NCI-H748 treated with DMSO at 0.1 percent for 48 hours (cell line): ENCODE data around the gene MED31.
A peak's percentile ranks its signal among the peaks of the same experiment; 100 is the strongest.
"Not testable (repeated sequence)": the region's sequence is repeated elsewhere in the genome, so short reads cannot be mapped to it uniquely, and the experiment has no call there.

Experiments used
- DNase-seq: peaks from one replicate; lab custom pipeline; 2025; lab: John Stamatoyannopoulos, UW

The MED31 gene

DNA sequence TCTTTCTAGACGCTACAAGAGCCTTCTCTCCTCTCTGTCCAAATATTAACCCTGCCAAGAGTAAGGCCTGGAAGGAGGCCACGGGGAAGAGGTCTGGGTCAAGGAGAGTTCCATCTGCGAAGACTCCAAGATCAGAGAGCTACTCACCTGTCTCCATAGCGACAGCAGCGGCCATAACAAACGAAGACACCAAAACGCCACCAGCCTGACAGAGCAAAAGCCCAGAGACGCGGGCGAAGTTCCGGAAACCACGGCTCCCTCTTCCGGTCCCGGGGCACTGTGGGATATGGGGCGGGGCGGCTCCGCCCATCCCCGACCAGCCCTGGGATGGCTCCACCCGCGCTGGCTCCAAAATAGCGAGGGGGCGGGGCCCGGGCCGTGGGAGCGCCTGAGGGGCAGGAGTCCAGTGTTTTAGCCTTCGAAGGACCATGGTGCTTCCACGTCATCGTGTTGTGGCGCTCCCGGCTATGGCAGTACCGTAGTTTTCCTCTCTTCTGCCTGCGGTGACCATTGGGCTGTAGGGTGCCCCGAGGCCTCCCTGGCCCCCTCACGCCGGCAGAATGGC is at the start of gene MED31, which contains the start of gene C17orf100:
TSS of gene MED31 (minus strand) at position 252 of the 565 bp plus-strand sequence. CDS start at position 175, 77 bp downstream.
TSS of gene C17orf100 (plus strand) at position 409 of the 565 bp plus-strand sequence. CDS start at position 561, 152 bp downstream.
- peak; percentile 95 for DNase-seq

DNA sequence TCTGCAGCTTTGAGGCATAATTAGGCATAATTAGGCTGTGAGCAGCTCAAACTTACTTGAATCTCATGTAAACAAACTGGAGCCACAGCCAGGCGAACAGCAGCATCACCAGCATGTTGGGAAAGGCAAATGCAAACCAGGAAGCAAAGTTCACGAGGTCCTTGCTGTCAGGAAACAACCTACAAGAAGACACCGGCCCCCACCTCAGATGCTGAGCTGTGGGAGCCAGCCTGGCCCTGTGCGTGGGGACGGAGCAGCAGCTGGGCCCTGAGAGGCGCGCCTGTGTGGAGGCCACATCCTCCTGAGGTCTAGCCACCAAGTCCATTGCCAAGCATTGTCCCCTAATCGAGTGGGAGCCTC is 49.5 kb upstream of the MED31 start:
- DNase-seq: no peak

- DNase-seq: no peak
Measured at GRCh38 chr17:6699997-6700947, 48.9 kb upstream of the MED31 start.

GRCh38 chr17:6698004-6698403 is 46.6 kb upstream of the MED31 start:
- DNase-seq: no peak

DNA sequence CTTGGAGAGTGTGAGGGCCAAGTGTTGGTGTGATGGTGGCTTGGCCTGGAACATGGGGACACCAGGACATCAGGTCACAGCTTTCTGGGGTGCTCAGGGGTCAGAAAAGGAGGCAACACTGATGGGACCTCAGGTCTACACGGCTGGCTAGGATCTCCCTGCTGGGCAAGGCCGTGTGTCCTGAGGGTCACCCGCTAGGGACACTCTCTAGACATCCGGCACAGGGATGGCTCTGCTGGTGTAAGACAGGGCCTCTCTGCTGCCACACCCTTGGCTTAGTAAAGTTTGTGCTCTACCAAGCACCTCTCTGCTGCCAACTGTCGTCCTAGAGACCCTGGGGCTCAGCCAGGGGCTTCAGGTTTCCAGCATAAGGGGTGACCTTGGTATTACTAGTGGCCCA is 45.5 kb upstream of the MED31 start:
- no peak for DNase-seq

GRCh38 chr17:6695565-6695964 is 44.2 kb upstream of the MED31 start:
- DNase-seq: no peak

DNA sequence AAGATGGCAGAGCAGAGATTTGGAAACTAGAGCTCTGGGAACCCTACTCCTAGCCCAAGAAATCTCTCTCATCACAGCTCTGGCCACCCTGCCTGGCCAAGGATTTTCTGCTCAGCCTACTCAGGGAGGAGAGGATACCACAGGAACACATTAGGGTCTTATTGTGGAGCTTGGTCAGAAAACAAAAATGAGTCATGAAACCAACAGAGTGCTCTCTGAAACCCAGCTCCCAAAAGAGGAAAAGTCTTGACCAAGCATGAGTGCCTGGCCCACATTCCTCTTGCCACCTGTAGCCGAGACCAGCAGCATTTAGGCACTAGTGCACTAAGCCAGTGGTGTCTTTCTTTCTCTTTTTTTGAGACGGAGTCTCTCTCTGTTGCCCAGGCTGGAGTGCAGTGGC is 43.6 kb upstream of the MED31 start:
- DNase-seq: no peak

GRCh38 chr17:6691958-6692357 is 40.6 kb upstream of the MED31 start:
- DNase-seq: not testable (repeated sequence)

DNA sequence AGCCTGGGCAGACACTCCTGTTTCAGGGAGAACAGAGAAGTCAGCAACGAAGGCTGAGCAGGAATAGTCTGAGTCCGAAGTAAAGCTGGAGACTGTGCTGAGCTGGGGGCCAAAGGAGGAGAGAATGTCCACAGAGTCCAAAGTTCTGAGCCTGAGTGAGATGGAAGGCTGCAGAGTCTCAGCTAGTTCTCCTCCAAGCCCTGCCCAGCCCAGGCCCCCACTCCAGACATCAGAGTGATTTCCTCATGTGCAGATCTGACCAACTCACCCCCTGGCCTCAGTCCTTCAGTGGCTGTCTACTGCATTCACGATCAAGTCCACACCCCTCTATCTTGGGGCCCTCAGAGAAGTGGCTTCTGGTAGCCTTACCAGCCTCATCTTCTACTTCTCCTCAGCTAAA is 40.1 kb upstream of the MED31 start:
- DNase-seq: no peak

DNA sequence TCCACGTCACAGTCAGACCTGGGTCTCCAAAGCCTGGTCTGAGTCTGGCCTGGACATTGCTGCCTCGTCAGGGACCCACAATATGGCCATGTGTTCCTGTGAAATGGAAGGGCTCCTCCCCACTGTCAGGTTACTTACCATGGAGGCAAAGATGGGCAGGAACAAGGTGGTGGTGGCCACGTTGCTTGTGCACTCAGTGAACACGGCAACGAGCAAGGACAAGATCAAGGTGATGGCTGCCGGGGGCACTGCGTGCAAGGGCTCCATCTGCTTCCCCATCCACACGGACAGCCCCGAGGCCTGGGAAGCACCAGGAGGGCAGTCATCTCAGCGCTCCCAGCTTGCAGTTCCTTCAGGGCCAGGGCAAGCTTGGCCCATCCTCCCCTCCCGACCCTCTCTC is 39.2 kb upstream of the MED31 start:
- no peak for DNase-seq

- DNase-seq: no peak
Measured at GRCh38 chr17:6688944-6689343, 37.5 kb upstream of the MED31 start.

DNA sequence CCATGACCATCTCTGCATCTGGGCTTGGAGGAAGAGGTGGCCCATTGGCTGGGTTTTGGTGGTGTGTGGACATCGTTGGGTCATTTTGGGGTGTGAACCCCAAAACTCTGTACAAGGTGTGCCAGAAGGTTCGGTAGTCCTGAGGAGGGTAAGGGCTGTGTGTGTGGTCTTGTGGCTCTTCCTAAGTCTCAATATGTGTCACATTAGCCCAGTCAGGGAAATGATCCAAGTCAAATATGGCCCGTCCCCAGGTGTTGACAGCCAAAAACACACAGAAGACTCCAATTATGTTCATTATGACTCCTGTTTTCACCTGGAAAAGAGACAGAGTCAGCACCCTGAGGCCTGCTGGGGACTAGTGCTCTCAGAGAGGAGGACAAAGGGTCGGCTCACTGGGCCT is 34.6 kb upstream of the MED31 start:
- DNase-seq: no peak

DNA sequence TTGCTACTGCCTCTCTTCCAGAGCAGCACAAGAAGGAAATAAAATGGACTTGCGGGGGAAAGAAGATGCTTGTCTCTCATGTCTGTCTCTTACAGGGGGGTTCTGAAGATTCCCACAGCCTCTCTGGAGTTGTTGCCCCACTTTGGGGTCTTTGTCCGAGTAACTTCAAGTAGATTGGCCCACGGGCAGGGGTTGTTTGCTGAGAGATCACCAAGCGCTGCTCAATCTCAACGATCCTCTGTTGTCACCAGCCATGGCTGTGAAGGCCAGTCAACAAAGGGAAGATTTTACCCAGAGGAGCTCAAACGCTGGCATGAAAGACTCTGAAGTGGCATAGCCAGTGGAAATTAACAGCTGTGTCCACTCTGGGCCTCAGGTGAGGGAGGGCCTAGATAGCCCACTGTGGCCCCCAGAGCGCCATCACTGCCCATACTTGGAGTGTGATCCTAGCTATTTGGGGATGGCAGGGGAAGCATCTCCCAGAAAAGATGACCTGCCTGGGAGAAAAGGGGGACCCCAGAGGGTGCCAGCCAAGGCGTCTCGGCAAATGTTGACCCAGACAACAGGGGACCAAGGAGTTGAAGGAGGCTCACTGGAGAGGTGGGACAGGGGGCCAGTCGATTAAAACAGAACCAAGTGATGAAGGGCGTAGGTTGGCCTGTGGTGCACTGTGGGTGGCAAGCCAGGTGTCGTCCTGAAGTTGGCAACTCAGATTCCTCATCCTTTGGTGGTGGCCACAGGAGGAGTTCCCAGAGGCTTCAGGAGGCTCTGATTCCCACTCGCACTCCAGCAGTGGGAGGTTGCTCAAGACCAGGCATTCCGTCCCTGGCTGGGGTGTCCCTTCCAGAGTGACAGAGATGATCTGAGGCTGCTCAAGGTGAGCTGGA is 33.7 kb upstream of the MED31 start:
- DNase-seq: no peak

DNA sequence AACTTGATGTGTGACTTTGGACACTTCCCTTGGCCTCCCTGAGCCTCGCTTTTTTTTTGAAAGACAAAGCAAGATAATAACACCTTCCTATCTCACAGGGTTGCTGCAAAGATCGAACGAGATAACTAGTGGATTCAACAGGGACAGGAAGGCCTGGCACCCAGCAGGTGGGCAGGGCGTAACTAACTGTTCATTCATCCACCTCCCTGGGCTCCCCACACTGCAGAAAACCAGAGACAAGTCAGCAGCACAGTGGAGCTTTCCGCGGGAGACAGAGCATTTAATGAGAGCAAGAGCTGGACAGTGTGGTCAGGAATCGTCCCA is 33.0 kb upstream of the MED31 start:
- no peak for DNase-seq

GRCh38 chr17:6683730-6684459 is 32.5 kb upstream of the MED31 start:
- DNase-seq: no peak

GRCh38 chr17:6683081-6683684 is 31.8 kb upstream of the MED31 start:
- no peak for DNase-seq

- no peak for DNase-seq
Measured at GRCh38 chr17:6682339-6682738, 30.9 kb upstream of the MED31 start.

- no peak for DNase-seq
Measured at GRCh38 chr17:6681671-6682070, 30.3 kb upstream of the MED31 start.

DNA sequence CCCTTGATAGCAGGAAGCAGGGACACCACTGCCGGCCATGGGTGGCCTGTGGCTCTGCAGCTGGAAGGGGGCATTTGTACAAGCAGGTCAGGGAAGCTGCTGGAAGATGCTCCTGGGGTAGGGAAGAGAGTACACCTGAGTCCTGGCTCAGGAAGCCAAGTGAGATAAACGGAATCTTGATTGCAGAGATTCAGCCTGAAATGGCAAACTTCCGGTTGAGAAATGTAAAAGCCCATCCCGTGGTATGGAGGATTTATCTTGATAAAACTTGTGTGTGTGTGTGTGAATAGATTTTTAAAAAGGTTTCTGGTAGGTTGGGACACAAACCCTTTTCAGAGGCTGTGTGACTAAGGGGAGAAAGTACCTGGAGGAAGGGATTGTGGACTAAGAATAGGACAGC is 29.8 kb upstream of the MED31 start:
- DNase-seq: no peak

DNA sequence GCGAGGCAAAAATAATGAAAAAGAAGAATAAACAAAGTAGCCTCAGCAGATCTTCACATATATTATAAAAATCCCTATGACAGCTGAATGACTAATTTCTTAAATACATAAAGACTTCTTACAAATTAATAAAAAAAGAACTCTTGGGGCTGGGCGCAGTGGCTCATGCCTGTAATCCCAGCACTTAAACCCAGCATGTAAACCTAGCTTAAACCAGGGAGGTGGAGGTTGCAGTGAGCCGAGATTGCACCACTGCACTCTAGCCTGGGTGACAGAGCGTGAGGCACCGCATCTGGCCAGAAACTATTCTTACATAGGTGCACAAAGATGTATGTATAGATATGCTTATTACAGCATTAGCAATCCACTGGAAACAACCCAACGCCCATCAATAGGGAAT is 27.8 kb upstream of the MED31 start:
- no peak for DNase-seq

DNA sequence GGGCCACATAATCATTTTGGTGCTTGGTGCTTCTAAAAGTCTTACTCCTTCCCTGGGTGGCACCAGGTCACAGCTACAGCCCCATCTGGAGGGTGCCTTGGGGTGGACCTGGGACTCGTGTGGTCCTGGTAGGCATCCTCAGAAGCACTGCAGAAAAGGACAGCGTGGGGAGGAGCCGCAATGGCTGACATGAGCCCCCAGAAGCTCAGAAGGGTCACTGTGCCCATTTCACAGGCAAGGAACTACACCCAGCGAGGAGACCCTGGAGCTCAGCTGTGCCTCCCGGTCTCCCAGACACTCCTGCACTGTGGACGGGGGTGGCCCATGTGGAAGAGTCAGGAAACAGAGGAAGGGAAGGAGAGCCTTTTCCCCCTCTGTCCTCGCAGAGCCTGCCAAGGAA is 26.5 kb upstream of the MED31 start:
- DNase-seq: no peak
